Measurements from ENCODE around the gene IL6. TPM values are rescaled to one million over a fixed set of nuclear protein-coding genes. Genes with fewer than 3 reads are reported as not detected.

Gene IL6
- total and polyA plus RNA-seq, 2 of the 8 experiments (the other 6 are each of a cell fraction or from before 2014, with no cell fraction given), result 0.12 to 0.41 TPM

DNA sequence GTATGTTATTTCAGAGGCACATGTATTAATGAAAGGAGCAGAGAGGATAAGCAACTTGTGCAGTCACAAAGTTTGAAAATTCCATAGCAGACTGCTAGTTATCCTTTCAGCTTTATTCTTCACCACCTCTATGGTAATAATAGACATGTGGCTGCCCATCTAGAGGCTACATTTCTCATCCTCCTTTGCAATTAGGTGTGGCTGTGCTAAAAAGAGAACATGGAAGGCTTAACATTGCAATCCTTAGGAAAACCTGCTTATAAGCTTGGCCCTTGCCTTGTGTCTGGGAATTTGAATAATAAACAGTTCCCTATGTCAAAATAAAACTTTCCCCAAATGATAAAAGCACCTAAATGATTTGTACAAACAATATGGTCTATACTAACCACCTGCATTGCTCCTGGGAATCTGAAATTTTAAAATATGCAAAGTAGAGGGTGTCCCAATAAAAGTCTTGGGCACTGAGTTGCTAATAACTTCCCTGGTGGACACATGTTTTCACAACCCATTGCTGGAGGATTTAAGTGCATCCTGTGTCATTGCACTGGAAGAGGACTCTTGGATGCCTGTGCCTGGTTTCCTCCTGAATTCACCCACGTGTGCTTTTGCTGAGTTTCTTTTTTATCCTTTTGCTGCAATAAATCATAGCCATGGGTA is 30.5 kb downstream of the IL6 start (continued):
- TF ChIP-seq, protein P1, sequence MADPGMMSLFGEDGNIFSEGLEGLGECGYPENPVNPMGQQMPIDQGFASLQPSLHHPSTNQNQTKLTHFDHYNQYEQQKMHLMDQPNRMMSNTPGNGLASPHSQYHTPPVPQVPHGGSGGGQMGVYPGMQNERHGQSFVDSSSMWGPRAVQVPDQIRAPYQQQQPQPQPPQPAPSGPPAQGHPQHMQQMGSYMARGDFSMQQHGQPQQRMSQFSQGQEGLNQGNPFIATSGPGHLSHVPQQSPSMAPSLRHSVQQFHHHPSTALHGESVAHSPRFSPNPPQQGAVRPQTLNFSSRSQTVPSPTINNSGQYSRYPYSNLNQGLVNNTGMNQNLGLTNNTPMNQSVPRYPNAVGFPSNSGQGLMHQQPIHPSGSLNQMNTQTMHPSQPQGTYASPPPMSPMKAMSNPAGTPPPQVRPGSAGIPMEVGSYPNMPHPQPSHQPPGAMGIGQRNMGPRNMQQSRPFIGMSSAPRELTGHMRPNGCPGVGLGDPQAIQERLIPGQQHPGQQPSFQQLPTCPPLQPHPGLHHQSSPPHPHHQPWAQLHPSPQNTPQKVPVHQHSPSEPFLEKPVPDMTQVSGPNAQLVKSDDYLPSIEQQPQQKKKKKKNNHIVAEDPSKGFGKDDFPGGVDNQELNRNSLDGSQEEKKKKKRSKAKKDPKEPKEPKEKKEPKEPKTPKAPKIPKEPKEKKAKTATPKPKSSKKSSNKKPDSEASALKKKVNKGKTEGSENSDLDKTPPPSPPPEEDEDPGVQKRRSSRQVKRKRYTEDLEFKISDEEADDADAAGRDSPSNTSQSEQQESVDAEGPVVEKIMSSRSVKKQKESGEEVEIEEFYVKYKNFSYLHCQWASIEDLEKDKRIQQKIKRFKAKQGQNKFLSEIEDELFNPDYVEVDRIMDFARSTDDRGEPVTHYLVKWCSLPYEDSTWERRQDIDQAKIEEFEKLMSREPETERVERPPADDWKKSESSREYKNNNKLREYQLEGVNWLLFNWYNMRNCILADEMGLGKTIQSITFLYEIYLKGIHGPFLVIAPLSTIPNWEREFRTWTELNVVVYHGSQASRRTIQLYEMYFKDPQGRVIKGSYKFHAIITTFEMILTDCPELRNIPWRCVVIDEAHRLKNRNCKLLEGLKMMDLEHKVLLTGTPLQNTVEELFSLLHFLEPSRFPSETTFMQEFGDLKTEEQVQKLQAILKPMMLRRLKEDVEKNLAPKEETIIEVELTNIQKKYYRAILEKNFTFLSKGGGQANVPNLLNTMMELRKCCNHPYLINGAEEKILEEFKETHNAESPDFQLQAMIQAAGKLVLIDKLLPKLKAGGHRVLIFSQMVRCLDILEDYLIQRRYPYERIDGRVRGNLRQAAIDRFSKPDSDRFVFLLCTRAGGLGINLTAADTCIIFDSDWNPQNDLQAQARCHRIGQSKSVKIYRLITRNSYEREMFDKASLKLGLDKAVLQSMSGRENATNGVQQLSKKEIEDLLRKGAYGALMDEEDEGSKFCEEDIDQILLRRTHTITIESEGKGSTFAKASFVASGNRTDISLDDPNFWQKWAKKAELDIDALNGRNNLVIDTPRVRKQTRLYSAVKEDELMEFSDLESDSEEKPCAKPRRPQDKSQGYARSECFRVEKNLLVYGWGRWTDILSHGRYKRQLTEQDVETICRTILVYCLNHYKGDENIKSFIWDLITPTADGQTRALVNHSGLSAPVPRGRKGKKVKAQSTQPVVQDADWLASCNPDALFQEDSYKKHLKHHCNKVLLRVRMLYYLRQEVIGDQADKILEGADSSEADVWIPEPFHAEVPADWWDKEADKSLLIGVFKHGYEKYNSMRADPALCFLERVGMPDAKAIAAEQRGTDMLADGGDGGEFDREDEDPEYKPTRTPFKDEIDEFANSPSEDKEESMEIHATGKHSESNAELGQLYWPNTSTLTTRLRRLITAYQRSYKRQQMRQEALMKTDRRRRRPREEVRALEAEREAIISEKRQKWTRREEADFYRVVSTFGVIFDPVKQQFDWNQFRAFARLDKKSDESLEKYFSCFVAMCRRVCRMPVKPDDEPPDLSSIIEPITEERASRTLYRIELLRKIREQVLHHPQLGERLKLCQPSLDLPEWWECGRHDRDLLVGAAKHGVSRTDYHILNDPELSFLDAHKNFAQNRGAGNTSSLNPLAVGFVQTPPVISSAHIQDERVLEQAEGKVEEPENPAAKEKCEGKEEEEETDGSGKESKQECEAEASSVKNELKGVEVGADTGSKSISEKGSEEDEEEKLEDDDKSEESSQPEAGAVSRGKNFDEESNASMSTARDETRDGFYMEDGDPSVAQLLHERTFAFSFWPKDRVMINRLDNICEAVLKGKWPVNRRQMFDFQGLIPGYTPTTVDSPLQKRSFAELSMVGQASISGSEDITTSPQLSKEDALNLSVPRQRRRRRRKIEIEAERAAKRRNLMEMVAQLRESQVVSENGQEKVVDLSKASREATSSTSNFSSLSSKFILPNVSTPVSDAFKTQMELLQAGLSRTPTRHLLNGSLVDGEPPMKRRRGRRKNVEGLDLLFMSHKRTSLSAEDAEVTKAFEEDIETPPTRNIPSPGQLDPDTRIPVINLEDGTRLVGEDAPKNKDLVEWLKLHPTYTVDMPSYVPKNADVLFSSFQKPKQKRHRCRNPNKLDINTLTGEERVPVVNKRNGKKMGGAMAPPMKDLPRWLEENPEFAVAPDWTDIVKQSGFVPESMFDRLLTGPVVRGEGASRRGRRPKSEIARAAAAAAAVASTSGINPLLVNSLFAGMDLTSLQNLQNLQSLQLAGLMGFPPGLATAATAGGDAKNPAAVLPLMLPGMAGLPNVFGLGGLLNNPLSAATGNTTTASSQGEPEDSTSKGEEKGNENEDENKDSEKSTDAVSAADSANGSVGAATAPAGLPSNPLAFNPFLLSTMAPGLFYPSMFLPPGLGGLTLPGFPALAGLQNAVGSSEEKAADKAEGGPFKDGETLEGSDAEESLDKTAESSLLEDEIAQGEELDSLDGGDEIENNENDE (IDR thresholded peaks at IDR 0.05; ENCODE audit: insufficient replicate concordance, low read length), result no peak
- TF ChIP-seq SP4 (IDR thresholded peaks at IDR 0.05; ENCODE audit: low read length), result no peak
- TF ChIP-seq POLR2AphosphoS5 (IDR thresholded peaks at IDR 0.05; ENCODE audit: low read depth, low read length), result no peak
- TF ChIP-seq NRF1 (IDR thresholded peaks at IDR 0.05; ENCODE audit: low read depth, low read length), result no peak
- no peak for TF ChIP-seq TAF7 (optimal IDR thresholded peaks at IDR 0.05; ENCODE audit: borderline replicate concordance, low read depth, low read length)
